Liver (tissue), 3 donors: Measurements from ENCODE around the gene SETBP1.

Experiments used
- EGR1 ChIP-seq, 2 donors: IDR thresholded peaks; 2 replicates each; pipeline ENCODE4 v1.6.1; 2016 to 2018; ENCODE audit warnings: antibody characterized with exemption in 2 of 2, low read depth in 2 of 2
- TF ChIP-seq, protein P1 (sequence below): IDR thresholded peaks from 2 replicates; pipeline ENCODE4 v1.6.1; 2016; ENCODE audit warnings: antibody characterized with exemption, mild to moderate bottlenecking
- TF ChIP-seq, protein P2 (sequence below): IDR thresholded peaks from 2 replicates; pipeline ENCODE4 v1.6.1; 2016; ENCODE audit warnings: antibody characterized with exemption
- TF ChIP-seq, protein P3 (sequence below): fragments of 150-350 bp; IDR thresholded peaks from 2 replicates; pipeline ENCODE4 v1.5.1; 2017; ENCODE audit warnings: improper control_type of control experiment, low read depth, low read length; ENCODE audit not compliant: missing input control
- donor health status: healthy.
- donor health status: healthy.

DNA sequence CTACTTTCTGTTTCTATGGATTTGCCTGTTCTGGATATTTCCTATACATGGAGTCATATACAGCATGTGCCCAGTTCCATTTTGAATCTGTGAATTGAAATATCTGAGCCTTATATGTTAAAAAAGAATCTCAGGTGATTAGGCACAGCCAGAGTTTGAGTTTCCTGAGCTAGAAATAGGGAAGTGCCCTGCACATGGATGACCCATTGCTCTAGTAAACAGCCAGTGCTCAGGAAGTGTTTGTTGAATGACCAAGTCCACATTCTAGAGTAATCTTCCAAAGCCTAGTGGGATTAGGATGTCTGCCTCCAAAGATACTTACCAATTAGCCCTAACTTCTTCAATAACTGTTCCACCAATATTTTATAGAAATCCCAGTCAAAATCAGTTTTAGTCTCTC is 165.8 kb downstream of the SETBP1 start:
- TF ChIP-seq, protein P1, sequence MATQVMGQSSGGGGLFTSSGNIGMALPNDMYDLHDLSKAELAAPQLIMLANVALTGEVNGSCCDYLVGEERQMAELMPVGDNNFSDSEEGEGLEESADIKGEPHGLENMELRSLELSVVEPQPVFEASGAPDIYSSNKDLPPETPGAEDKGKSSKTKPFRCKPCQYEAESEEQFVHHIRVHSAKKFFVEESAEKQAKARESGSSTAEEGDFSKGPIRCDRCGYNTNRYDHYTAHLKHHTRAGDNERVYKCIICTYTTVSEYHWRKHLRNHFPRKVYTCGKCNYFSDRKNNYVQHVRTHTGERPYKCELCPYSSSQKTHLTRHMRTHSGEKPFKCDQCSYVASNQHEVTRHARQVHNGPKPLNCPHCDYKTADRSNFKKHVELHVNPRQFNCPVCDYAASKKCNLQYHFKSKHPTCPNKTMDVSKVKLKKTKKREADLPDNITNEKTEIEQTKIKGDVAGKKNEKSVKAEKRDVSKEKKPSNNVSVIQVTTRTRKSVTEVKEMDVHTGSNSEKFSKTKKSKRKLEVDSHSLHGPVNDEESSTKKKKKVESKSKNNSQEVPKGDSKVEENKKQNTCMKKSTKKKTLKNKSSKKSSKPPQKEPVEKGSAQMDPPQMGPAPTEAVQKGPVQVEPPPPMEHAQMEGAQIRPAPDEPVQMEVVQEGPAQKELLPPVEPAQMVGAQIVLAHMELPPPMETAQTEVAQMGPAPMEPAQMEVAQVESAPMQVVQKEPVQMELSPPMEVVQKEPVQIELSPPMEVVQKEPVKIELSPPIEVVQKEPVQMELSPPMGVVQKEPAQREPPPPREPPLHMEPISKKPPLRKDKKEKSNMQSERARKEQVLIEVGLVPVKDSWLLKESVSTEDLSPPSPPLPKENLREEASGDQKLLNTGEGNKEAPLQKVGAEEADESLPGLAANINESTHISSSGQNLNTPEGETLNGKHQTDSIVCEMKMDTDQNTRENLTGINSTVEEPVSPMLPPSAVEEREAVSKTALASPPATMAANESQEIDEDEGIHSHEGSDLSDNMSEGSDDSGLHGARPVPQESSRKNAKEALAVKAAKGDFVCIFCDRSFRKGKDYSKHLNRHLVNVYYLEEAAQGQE: no peak
- no peak for TF ChIP-seq EGR1 (IDR thresholded peaks at IDR 0.05; ENCODE audit: low read depth in 2 of 2)
- TF ChIP-seq, protein P2, sequence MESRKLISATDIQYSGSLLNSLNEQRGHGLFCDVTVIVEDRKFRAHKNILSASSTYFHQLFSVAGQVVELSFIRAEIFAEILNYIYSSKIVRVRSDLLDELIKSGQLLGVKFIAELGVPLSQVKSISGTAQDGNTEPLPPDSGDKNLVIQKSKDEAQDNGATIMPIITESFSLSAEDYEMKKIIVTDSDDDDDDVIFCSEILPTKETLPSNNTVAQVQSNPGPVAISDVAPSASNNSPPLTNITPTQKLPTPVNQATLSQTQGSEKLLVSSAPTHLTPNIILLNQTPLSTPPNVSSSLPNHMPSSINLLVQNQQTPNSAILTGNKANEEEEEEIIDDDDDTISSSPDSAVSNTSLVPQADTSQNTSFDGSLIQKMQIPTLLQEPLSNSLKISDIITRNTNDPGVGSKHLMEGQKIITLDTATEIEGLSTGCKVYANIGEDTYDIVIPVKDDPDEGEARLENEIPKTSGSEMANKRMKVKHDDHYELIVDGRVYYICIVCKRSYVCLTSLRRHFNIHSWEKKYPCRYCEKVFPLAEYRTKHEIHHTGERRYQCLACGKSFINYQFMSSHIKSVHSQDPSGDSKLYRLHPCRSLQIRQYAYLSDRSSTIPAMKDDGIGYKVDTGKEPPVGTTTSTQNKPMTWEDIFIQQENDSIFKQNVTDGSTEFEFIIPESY: no peak
- TF ChIP-seq, protein P3, sequence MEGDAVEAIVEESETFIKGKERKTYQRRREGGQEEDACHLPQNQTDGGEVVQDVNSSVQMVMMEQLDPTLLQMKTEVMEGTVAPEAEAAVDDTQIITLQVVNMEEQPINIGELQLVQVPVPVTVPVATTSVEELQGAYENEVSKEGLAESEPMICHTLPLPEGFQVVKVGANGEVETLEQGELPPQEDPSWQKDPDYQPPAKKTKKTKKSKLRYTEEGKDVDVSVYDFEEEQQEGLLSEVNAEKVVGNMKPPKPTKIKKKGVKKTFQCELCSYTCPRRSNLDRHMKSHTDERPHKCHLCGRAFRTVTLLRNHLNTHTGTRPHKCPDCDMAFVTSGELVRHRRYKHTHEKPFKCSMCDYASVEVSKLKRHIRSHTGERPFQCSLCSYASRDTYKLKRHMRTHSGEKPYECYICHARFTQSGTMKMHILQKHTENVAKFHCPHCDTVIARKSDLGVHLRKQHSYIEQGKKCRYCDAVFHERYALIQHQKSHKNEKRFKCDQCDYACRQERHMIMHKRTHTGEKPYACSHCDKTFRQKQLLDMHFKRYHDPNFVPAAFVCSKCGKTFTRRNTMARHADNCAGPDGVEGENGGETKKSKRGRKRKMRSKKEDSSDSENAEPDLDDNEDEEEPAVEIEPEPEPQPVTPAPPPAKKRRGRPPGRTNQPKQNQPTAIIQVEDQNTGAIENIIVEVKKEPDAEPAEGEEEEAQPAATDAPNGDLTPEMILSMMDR: no peak
